ENCODE data around the gene KDM3B.
"Not testable (repeated sequence)": the region's sequence is repeated elsewhere in the genome, so short reads cannot be mapped to it uniquely, and the experiment has no call there.

The KDM3B gene

DNA sequence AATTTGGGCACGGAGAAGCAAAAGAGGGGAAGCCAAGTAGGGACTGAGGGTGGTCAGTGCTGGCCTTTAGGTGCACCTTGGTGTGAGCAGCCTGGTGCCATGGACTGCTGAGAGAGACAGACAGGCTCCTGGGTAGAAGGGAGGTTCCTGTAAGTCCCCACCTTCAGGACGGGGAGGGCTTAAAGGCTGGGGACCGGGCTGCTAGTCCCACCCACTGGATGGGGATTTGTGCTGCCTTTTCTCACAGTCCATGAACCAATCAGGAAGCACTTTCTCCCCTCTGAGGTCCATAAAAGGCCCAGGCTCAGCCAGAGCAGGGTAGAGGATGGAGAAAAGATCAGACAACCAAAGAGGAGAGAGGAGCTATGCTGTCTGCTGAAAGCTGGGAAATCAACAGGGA is 36.1 kb upstream of the KDM3B start:
- Histone ChIP-seq H3K9ac (no peak overlapping the region), H3K36me3 (ENCODE audit: insufficient read depth) (no peaks in the 10 kb centered on the region), H3K27me3 (ENCODE audit: insufficient read depth, low read depth) (no peaks in the 10 kb centered on the region), H3K4me2 (no peak overlapping the region), H3K79me2 (ENCODE audit: insufficient read depth, low read depth) (no peaks in the 10 kb centered on the region), H4K20me1 (ENCODE audit: insufficient read depth) (no peaks in the 10 kb centered on the region), H3K4me3 (IDR thresholded peaks at IDR 0.05; ENCODE audit: insufficient read depth, low read depth, low read length) (no peak overlapping the region), H3K4me1 (ENCODE audit: low read depth, poor library complexity, severe bottlenecking) (no peaks in the 10 kb centered on the region), H2AFZ (ENCODE audit: low read depth) (no peak overlapping the region), H3K27ac (no peak overlapping the region)
- TF ChIP-seq, protein P1, sequence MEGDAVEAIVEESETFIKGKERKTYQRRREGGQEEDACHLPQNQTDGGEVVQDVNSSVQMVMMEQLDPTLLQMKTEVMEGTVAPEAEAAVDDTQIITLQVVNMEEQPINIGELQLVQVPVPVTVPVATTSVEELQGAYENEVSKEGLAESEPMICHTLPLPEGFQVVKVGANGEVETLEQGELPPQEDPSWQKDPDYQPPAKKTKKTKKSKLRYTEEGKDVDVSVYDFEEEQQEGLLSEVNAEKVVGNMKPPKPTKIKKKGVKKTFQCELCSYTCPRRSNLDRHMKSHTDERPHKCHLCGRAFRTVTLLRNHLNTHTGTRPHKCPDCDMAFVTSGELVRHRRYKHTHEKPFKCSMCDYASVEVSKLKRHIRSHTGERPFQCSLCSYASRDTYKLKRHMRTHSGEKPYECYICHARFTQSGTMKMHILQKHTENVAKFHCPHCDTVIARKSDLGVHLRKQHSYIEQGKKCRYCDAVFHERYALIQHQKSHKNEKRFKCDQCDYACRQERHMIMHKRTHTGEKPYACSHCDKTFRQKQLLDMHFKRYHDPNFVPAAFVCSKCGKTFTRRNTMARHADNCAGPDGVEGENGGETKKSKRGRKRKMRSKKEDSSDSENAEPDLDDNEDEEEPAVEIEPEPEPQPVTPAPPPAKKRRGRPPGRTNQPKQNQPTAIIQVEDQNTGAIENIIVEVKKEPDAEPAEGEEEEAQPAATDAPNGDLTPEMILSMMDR (conservative IDR thresholded peaks at IDR 0.05; ENCODE audit: low read depth, low read length), result no peak

DNA sequence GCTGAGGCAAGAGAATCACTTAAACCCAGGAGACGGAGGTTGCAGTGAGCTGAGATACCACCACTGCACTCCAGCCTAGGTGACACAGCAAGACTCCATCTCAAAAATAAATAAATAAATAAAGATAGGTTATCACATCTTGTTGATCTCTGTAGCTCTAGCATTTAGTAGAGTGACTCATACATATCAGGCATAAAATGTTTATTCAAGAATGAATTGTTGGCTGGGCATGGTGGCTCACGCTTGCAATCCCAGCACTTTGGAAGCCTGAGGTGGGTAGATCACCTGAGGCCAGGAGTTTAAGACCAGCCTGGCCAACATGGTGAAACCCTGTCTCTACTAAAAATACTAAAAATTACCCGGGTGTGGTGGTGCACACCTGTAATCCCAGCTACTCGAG is 34.3 kb upstream of the KDM3B start:
- H3K4me2 ChIP-seq; H3K79me2 ChIP-seq (ENCODE audit: insufficient read depth, low read depth); H3K9ac ChIP-seq; H3K36me3 ChIP-seq (ENCODE audit: insufficient read depth); H4K20me1 ChIP-seq (ENCODE audit: insufficient read depth); H3K4me1 ChIP-seq (ENCODE audit: low read depth, poor library complexity, severe bottlenecking); H2AFZ ChIP-seq (ENCODE audit: low read depth); H3K27ac ChIP-seq; H3K4me3 ChIP-seq (IDR thresholded peaks at IDR 0.05; ENCODE audit: insufficient read depth, low read depth, low read length); H3K27me3 ChIP-seq (ENCODE audit: insufficient read depth, low read depth): not testable (repeated sequence)

GRCh38 chr5:138330813-138331448 is 21.6 kb upstream of the KDM3B start:
- Histone ChIP-seq H3K4me3 (IDR thresholded peaks at IDR 0.05; ENCODE audit: insufficient read depth, low read depth, low read length) (peak overlapping the region; percentile 84), H3K27me3 (ENCODE audit: insufficient read depth, low read depth) (no peaks in the 10 kb centered on the region), H4K20me1 (ENCODE audit: insufficient read depth) (no peaks in the 10 kb centered on the region), H3K79me2 (ENCODE audit: insufficient read depth, low read depth) (peaks cover 14% of the 10 kb centered on the region; the same call in 1 of the 2 replicates), H3K36me3 (ENCODE audit: insufficient read depth) (no peaks in the 10 kb centered on the region), H2AFZ (ENCODE audit: low read depth) (peak overlapping the region; percentile 91), H3K27ac (peak overlapping the region; percentile 59), H3K4me1 (ENCODE audit: low read depth, poor library complexity, severe bottlenecking) (peaks cover 24% of the 10 kb centered on the region), H3K9ac (peak overlapping the region; percentile 65), H3K4me2 (peak overlapping the region; percentile 76)
- TF ChIP-seq, protein P1 (conservative IDR thresholded peaks at IDR 0.05; ENCODE audit: low read depth, low read length), result no peak

DNA sequence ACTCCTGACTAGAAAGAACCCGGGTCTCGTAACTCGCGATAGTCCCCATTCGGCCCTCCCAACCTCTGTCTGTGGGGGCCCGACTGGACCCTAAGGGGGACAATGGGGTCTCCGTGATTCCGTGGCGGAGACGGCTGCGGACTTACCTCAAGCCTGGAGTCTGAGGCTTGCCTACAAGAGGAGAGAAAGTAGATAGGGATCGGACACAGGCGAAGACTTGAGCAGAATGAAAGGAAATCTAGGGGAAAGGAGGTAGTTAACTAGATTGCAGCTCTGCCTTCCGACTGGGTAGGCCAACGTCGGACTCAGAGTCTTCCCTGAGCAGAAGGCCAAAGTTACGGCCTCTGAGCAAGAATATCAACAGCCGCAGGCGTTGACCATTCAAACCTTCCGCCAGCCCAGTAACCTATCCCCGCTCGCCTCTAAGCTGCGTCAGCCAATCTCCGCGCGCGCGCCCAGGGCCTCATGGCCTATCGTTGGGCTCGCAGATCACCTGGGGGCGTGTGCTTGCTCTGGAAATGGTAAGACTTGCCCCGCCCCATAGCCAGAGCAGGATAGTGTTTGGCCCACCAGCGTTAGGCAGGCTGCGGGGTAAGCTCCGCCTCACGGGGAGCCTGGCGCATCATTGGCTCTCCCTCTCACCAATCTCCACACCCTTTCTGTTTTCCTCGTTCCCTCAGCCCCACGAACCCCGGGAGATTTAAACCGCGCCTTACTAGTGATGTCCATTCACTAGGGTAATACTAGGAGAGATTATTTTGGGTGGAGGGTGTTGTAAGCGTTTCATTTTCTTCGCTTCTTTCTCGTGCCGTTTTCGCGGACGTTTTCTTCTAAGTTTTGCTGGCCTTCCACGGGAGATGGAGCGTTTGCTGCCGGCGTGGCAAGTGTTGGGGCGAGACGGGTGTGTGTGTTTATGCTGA is 20.8 kb upstream of the KDM3B start, which contains the start of gene CDC25C:
Gene CDC25C (minus strand): TSS at position 356 of the 920 bp plus-strand sequence. CDS start 624 bp downstream, outside the sequence.
- Histone ChIP-seq H3K4me2 (peak within 1 kb of the TSS; percentile 88), H4K20me1 (ENCODE audit: insufficient read depth) (no peaks in the 10 kb centered on the region), H3K36me3 (ENCODE audit: insufficient read depth) (no peaks in the 10 kb centered on the region), H3K4me3 (IDR thresholded peaks at IDR 0.05; ENCODE audit: insufficient read depth, low read depth, low read length) (peak within 1 kb of the TSS; percentile 84), H3K27me3 (ENCODE audit: insufficient read depth, low read depth) (no peaks in the 10 kb centered on the region), H3K79me2 (ENCODE audit: insufficient read depth, low read depth) (peaks cover 14% of the 10 kb centered on the region; the same call in 1 of the 2 replicates), H3K9ac (peak within 1 kb of the TSS; percentile 65), H3K27ac (peak within 1 kb of the TSS; percentile 59), H3K4me1 (ENCODE audit: low read depth, poor library complexity, severe bottlenecking) (peaks cover 26% of the 10 kb centered on the region), H2AFZ (ENCODE audit: low read depth) (peak within 1 kb of the TSS; percentile 91)
- TF ChIP-seq, protein P1 (conservative IDR thresholded peaks at IDR 0.05; ENCODE audit: low read depth, low read length), result no peak

Measured in KMS-11 (cell line).